ENCODE measurements around the gene FBXO3. TPM values are rescaled to one million over a fixed set of nuclear protein-coding genes. Genes with fewer than 3 reads are reported as not detected.

Gene FBXO3
- total RNA-seq, 1 donor from 2014 or later = 61.0 TPM

DNA sequence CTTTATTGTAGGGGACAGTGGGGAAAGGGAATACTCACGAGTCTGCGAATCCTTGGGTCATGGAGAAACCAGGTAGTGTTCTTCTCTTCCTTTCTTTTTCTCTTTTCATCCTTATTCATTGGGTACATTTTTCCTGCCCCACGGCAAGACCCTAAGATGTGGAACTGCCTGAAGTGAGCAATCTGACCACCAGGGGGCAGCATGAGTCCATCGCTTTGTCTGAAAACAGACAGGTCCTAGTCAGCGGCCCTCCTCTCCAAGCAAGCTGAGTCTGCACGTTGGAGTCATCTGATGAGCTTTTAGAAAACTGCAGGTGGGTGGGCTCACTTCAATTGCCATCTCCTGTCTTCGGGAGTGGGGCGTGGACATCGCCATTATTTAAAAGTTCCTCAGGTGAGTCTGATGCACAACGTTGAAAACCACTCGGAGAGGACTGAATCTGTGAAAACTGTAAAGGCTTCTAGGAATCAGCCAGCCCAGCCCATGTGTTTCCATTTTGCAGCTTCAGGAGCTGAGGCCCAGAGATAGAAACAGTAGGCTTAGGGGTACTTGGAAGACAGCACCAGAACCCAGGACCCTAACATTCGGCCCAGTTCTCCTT lies 34.0 kb upstream of the FBXO3 start:
- TF ChIP-seq, protein P1, sequence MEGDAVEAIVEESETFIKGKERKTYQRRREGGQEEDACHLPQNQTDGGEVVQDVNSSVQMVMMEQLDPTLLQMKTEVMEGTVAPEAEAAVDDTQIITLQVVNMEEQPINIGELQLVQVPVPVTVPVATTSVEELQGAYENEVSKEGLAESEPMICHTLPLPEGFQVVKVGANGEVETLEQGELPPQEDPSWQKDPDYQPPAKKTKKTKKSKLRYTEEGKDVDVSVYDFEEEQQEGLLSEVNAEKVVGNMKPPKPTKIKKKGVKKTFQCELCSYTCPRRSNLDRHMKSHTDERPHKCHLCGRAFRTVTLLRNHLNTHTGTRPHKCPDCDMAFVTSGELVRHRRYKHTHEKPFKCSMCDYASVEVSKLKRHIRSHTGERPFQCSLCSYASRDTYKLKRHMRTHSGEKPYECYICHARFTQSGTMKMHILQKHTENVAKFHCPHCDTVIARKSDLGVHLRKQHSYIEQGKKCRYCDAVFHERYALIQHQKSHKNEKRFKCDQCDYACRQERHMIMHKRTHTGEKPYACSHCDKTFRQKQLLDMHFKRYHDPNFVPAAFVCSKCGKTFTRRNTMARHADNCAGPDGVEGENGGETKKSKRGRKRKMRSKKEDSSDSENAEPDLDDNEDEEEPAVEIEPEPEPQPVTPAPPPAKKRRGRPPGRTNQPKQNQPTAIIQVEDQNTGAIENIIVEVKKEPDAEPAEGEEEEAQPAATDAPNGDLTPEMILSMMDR (IDR thresholded peaks at IDR 0.05) = peak; percentile 97
- no peak for TF ChIP-seq EZH2 (IDR thresholded peaks at IDR 0.05)
- peak; percentile 89 for DNase-seq (ENCODE audit: low spot score)

DNA sequence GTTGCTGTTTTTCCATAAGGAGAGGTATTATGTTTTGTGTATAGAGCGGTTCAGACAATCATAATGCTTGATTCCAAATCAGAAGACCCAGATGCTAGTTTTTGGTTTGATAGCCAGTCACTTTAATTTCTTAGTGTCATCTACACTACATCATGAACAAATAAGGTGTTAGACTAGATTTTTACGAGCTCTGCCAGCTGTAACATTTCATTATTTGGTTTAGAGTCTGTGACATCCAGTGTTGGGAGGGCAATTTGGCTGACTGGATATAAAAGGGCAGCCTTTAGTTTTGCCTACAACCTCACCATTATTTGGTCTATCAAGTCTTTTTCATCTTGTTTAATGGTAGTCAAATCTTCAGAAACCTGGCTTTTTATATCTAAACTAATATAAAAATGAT lies 30.2 kb upstream of the FBXO3 start:
- Histone ChIP-seq H3F3A (ENCODE audit: low read depth) (no peaks in the 10 kb centered on the region), H3K4me2 (no peak overlapping the region), H3K9me3 (ENCODE audit: low read depth) (no peaks in the 10 kb centered on the region), H3K36me3 (no peaks in the 10 kb centered on the region), H3K79me2 (ENCODE audit: low read depth) (no peaks in the 10 kb centered on the region), H4K20me1 (ENCODE audit: low read depth) (no peaks in the 10 kb centered on the region), H3K9ac (no peak overlapping the region), H2AFZ (replicated peaks) (no peak overlapping the region), H3K27me3 (peaks cover 29% of the 10 kb centered on the region), H3K4me1 (peaks cover 7% of the 10 kb centered on the region), H3K27ac (no peak overlapping the region), H3K4me3 (no peak overlapping the region)
- peaks cover 10% of the 10 kb centered on the region for H3K4me1 Mint-ChIP-seq
- no peak overlapping the region for H3K27ac Mint-ChIP-seq
- H3K4me3 Mint-ChIP-seq = no peak overlapping the region
- no peaks in the 10 kb centered on the region for H3K9me3 Mint-ChIP-seq
- no peak for TF ChIP-seq EZH2 (IDR thresholded peaks at IDR 0.05)
- TF ChIP-seq EZH2phosphoT487 (IDR thresholded peaks at IDR 0.05) = no peak
- TF ChIP-seq, protein P1 (IDR thresholded peaks at IDR 0.05) = no peak
- no peaks in the 10 kb centered on the region for H3K36me3 Mint-ChIP-seq
- peaks cover 13% of the 10 kb centered on the region for H3K27me3 Mint-ChIP-seq (ENCODE audit: insufficient read depth, low read depth)
- no peak for DNase-seq (ENCODE audit: low spot score)

More for the DNA sequence above, 34.0 kb upstream of the FBXO3 start:
- Histone ChIP-seq H3F3A (ENCODE audit: low read depth) (no peaks in the 10 kb centered on the region), H3K9ac (no peak overlapping the region), H3K4me3 (no peak overlapping the region), H3K9me3 (ENCODE audit: low read depth) (no peaks in the 10 kb centered on the region), H3K4me1 (no peaks in the 10 kb centered on the region), H2AFZ (replicated peaks) (peak overlapping the region; percentile 11), H3K79me2 (ENCODE audit: low read depth) (no peaks in the 10 kb centered on the region), H3K4me2 (no peak overlapping the region), H4K20me1 (ENCODE audit: low read depth) (no peaks in the 10 kb centered on the region), H3K36me3 (no peaks in the 10 kb centered on the region), H3K27ac (no peak overlapping the region), H3K27me3 (no peaks in the 10 kb centered on the region)
- no peak overlapping the region for H3K4me3 Mint-ChIP-seq
- no peak overlapping the region for H3K27ac Mint-ChIP-seq
- H3K36me3 Mint-ChIP-seq = no peaks in the 10 kb centered on the region
- H3K4me1 Mint-ChIP-seq = no peaks in the 10 kb centered on the region
- H3K27me3 Mint-ChIP-seq (ENCODE audit: insufficient read depth, low read depth) = no peaks in the 10 kb centered on the region
- H3K9me3 Mint-ChIP-seq = no peaks in the 10 kb centered on the region

DNA sequence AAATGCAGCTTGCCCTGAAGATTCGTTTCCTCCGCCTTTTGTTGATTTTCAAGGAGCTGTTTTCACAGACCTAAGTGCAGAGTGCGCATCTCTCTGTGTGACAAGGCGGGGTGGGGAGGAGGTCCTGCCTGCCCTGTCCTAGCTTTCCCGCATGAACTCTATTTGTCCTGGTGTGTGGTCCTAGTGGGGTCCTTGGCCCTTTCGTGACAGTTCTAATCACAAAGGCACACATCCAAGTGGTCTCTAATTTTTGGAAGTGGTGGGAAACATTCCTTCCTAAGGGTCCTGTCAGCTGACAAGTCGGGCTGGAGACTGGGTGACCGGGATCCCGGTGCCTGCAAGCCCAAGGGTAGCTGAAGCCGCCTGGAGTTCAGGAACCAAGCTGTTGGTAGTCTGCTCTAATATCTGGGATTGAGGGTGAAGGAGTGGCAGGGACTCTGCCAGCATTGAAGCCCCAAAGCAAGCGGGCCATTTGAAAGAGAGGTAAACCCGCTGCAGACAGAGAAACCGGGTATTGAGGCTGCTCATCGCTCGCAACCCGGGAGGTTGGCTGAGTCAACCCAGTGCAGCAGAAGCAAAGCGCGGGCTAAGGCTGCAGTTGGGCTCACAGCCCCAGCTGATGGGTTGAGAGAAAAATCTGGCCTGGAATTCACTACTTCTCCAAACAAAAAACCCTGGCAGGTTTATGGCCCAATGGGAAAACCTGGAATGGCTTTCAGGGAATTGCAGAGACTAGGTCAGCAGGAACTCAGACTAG lies 28.1 kb upstream of the FBXO3 start:
- Mint-ChIP-seq H3K27me3 (ENCODE audit: insufficient read depth, low read depth) (peaks cover 15% of the 10 kb centered on the region), H3K4me1 (peaks cover 10% of the 10 kb centered on the region), H3K36me3 (no peaks in the 10 kb centered on the region), H3K27ac (no peak overlapping the region), H3K9me3 (no peaks in the 10 kb centered on the region), H3K4me3 (peak overlapping the region; percentile 84)
- H4K20me1 ChIP-seq (ENCODE audit: low read depth) = no peaks in the 10 kb centered on the region
- no peak for TF ChIP-seq EZH2 (IDR thresholded peaks at IDR 0.05)
- TF ChIP-seq, protein P1 (IDR thresholded peaks at IDR 0.05) = no peak
- no peak for TF ChIP-seq EZH2phosphoT487 (IDR thresholded peaks at IDR 0.05)
- H3F3A ChIP-seq (ENCODE audit: low read depth) = no peaks in the 10 kb centered on the region
- H3K79me2 ChIP-seq (ENCODE audit: low read depth) = no peaks in the 10 kb centered on the region
- H3K36me3 ChIP-seq = no peaks in the 10 kb centered on the region
- H3K9ac ChIP-seq = no peak overlapping the region
- H3K27me3 ChIP-seq = peaks cover 50% of the 10 kb centered on the region
- H3K4me2 ChIP-seq = peak overlapping the region; percentile 82
- no peaks in the 10 kb centered on the region for H3K9me3 ChIP-seq (ENCODE audit: low read depth)
- DNase-seq (ENCODE audit: low spot score) = peak; percentile 93
- peaks cover 7% of the 10 kb centered on the region for H3K4me1 ChIP-seq
- peak overlapping the region; percentile 50 for H3K4me3 ChIP-seq
- no peak overlapping the region for H3K27ac ChIP-seq
- peak overlapping the region; percentile 90 for H2AFZ ChIP-seq (replicated peaks)
